A549 (cell line): ENCODE data around the gene KLHL36. TPM values are rescaled to one million over a fixed set of nuclear protein-coding genes. Genes with fewer than 3 reads are reported as not detected.
A peak's percentile ranks its signal among the peaks of the same experiment; 100 is the strongest.

ENCODE experiments used
- ATAC-seq, 2 experiments: fragments of 200-7000 bp in 1 of 2; fragments of >200 bp in 1 of 2; cut with Nextera tagmentation in 1 of 2; cut with Tn5 transposase in 1 of 2; 3 replicates each; pipeline versions ENCODE4 v1.8.0 to v1.9.1; 2018 to 2020; ENCODE audit warnings: mild to moderate bottlenecking in 1 of 2, moderate library complexity in 1 of 2
- CTCF ChIA-PET: fragments of 300-600 bp; sonication (Branson Sonifier 250); formaldehyde crosslinking; extraction: SDS; loops from one replicate; lab custom pipeline; 2021; ENCODE audit warnings: antibody characterized with exemption, inconsistent platforms; lab: Yijun Ruan, JAX
- POLR2A ChIA-PET: fragments of 350-600 bp; formaldehyde crosslinking; extraction: SDS; loops from one replicate; lab custom pipeline; 2021; ENCODE audit warnings: antibody characterized with exemption, inconsistent platforms; lab: Yijun Ruan, JAX
- DNase-seq, 2 experiments: peaks; one replicate each; pipeline versions ENCODE4 v3.0.0 to v3.0.0-alpha.2; 2011 to 2016; ENCODE audit warnings: low read depth in 1 of 2, low spot score in 1 of 2
- FAIRE-seq: peaks from 2 replicates; lab custom pipeline; 2011; peaks lifted over from hg19 to GRCh38; lab: Jason Lieb, UNC
- H3K27ac ChIP-seq, 2 experiments: fragments of >200 bp; sonication (Bioruptor Twin); formaldehyde crosslinking; 3 replicates each; pipeline ENCODE4 v1.5.1; 2016 to 2017
- H3K4me1 ChIP-seq: fragments of >200 bp; sonication (Bioruptor Twin); formaldehyde crosslinking; 3 replicates; pipeline ENCODE4 v1.6.1; 2016
- H3K4me2 ChIP-seq: fragments of >200 bp; sonication (Bioruptor Twin); formaldehyde crosslinking; 3 replicates; pipeline ENCODE4 v1.6.1; 2016
- H3K4me3 ChIP-seq: fragments of >200 bp; sonication (Bioruptor Twin); formaldehyde crosslinking; 3 replicates; pipeline ENCODE4 v1.5.1; 2016
- H3K9me3 ChIP-seq: fragments of >200 bp; sonication (Bioruptor Twin); formaldehyde crosslinking; 3 replicates; pipeline ENCODE4 v1.6.1; 2016
- BCL3 ChIP-seq: fragments of >200 bp; sonication (Bioruptor Twin); formaldehyde crosslinking; IDR thresholded peaks from 3 replicates; pipeline ENCODE4 v1.6.1; 2016
- CEBPB ChIP-seq, 2 experiments: fragments of >200 bp in 1 of 2; sonication (Bioruptor Twin) in 1 of 2; formaldehyde crosslinking in 1 of 2; IDR thresholded peaks; 2 replicates each; pipeline ENCODE4 v1.6.1; 2012 to 2016
- CTCF ChIP-seq: fragments of >200 bp; sonication (Bioruptor Twin); formaldehyde crosslinking; IDR thresholded peaks from 3 replicates; pipeline ENCODE4 v1.5.1; 2016
- E2F6 ChIP-seq: IDR thresholded peaks from 2 replicates; pipeline ENCODE4 v1.6.1; 2012; ENCODE audit warnings: low read depth, borderline replicate concordance
- EP300 ChIP-seq, 2 experiments: fragments of >200 bp; sonication (Bioruptor Twin); formaldehyde crosslinking; IDR thresholded peaks; 2 replicates in 1 of 2; 3 replicates in 1 of 2; pipeline ENCODE4 v1.6.1; 2016 to 2017
- FOSB ChIP-seq: fragments of 250-450 bp; sonication (Bioruptor Pico); IDR thresholded peaks from 2 replicates; pipeline ENCODE4 v1.5.0; 2020; ENCODE audit warnings: mild to moderate bottlenecking, moderate library complexity
- FOXS1 ChIP-seq: fragments of 250-450 bp; sonication (Bioruptor Pico); IDR thresholded peaks from 2 replicates; pipeline ENCODE4 v1.5.0; 2020; ENCODE audit warnings: mild to moderate bottlenecking, moderate library complexity
- HOXA7 ChIP-seq: fragments of 250-450 bp; sonication (Bioruptor Pico); IDR thresholded peaks from 2 replicates; pipeline ENCODE4 v1.5.0; 2020; ENCODE audit warnings: mild to moderate bottlenecking, moderate library complexity
- MYC ChIP-seq: IDR thresholded peaks from 2 replicates; pipeline ENCODE4 v1.6.1; 2012; ENCODE audit warnings: mild to moderate bottlenecking, inconsistent platforms, low read length, improper control_type of control experiment, borderline replicate concordance
- NPAS2 ChIP-seq: fragments of 250-450 bp; sonication (Bioruptor Pico); IDR thresholded peaks from 2 replicates; pipeline ENCODE4 v1.8.0; 2022; ENCODE audit warnings: mild to moderate bottlenecking, moderate library complexity, borderline replicate concordance
- PHF8 ChIP-seq: fragments of 200-600 bp; sonication (generic); IDR thresholded peaks from 2 replicates; pipeline ENCODE4 v1.6.1; 2016; ENCODE audit warnings: low read depth, mild to moderate bottlenecking, antibody characterized with exemption, moderate library complexity, borderline replicate concordance
- RAD21 ChIP-seq, 2 experiments: fragments of >200 bp in 1 of 2; sonication (Bioruptor Twin) in 1 of 2; formaldehyde crosslinking in 1 of 2; IDR thresholded peaks in 1 of 2; conservative IDR thresholded peaks in 1 of 2; 2 replicates in 1 of 2; 3 replicates in 1 of 2; pipeline ENCODE4 v1.6.1; 2012 to 2018; ENCODE audit warnings: inconsistent platforms in 1 of 2
- RCOR1 ChIP-seq: fragments of 150-350 bp; IDR thresholded peaks from 2 replicates; pipeline ENCODE4 v1.6.1; 2014; ENCODE audit warnings: antibody characterized with exemption, low read length, low read depth
- RNF2 ChIP-seq: fragments of 200-600 bp; sonication (generic); IDR thresholded peaks from 2 replicates; pipeline ENCODE4 v1.6.1; 2016; ENCODE audit warnings: low read depth, mild to moderate bottlenecking, antibody characterized with exemption, moderate library complexity, borderline replicate concordance
- TP53 ChIP-seq: fragments of 250-450 bp; sonication (Bioruptor Pico); IDR thresholded peaks from 2 replicates; pipeline ENCODE4 v1.5.0; 2021; ENCODE audit warnings: mild to moderate bottlenecking, moderate library complexity
- ZC3H11A ChIP-seq: fragments of 450-650 bp; IDR thresholded peaks from 2 replicates; pipeline ENCODE4 v1.6.1; 2014; ENCODE audit warnings: antibody characterized with exemption, mild to moderate bottlenecking
- ZFP36 ChIP-seq: fragments of 450-650 bp; IDR thresholded peaks from 2 replicates; pipeline ENCODE4 v1.6.1; 2014; ENCODE audit warnings: borderline replicate concordance; ENCODE audit not compliant: partially characterized antibody
- ZNF302 ChIP-seq: fragments of 250-450 bp; sonication (Bioruptor Pico); IDR thresholded peaks from 2 replicates; pipeline ENCODE4 v1.9.0; 2021; ENCODE audit warnings: inconsistent platforms, mild to moderate bottlenecking, moderate library complexity
- WGBS: methylation state at CpG from one replicate; pipeline ENCODE4 v1.1.6; 2017; ENCODE audit errors: missing lambda C conversion rate; 5-methylcytosine and 5-hydroxymethylcytosine counted together
- polyA plus RNA-seq, 4 experiments: library from polyadenylated mRNA; depleted of rRNA in 3 of 4; stranded (reverse); fragments of >200 nt; fragmentation: RNase III in 1 of 4; extraction: RNeasy Plus Mini Kit Qiagen cat#74134 plus additional on column Dnase treatment in 1 of 4; gene quantifications; 2 replicates in 3 of 4; 3 replicates in 1 of 4; pipeline ENCODE4 v1.2.3, GENCODE V29; 2011 to 2017

The KLHL36 gene
- polyA plus RNA-seq, 2 of the 4 experiments (the other 2 are of a cell fraction) = 20.0 to 21.0 TPM

GRCh38 chr16:84629580-84629979 lies 18.7 kb upstream of the KLHL36 start:
- Histone ChIP-seq H3K4me2 (no peak overlapping the region), H3K4me3 (no peak overlapping the region), H3K4me1 (no peaks in the 10 kb centered on the region), H3K9me3 (no peaks in the 10 kb centered on the region), H3K27ac (no peak overlapping the region)
- ATAC-seq = peak in 1 of 2 experiments; percentile 22; a peak in 2 of 6 replicates
- ChIA-PET POLR2A (no interaction called here), CTCF (interaction anchor here (0.5 to 3.5 kb wide), 6 partner anchors 43 to 265 kb away, joined by 3 to 14 read pairs (median 3); no protein-coding TSS in a partner anchor)
- FAIRE-seq = no peak
- WGBS = 88% methylated on average over 10 of the region's 10 CpGs
- TF ChIP-seq FOXS1 (CRISPR knock-in tag) (no peak), CEBPB (IDR thresholded peaks at IDR 0.05) (no peak), FOSB (no peak), CTCF (no peak)
- DNase-seq = no peak

- ATAC-seq (no peak), FAIRE-seq (no peak), DNase-seq (no peak)
- 84% methylated on average over 5 of the region's 5 CpGs for WGBS
- H3K27ac ChIP-seq = no peak overlapping the region
- ChIA-PET CTCF (interaction anchor here (0.5 to 1.1 kb wide), 4 partner anchors 43 to 265 kb away, joined by 3 to 5 read pairs (median 3); no protein-coding TSS in a partner anchor), POLR2A (no interaction called here)
- no peaks in the 10 kb centered on the region for H3K9me3 ChIP-seq
- no peak for TF ChIP-seq ZFP36
- peak; percentile 81 for TF ChIP-seq ZC3H11A
- H3K4me1 ChIP-seq = no peaks in the 10 kb centered on the region
- no peak overlapping the region for H3K4me2 ChIP-seq
- no peak overlapping the region for H3K4me3 ChIP-seq
Observed at GRCh38 chr16:84630009-84630408, 18.3 kb upstream of the KLHL36 start.

- Histone ChIP-seq H3K9me3 (no peaks in the 10 kb centered on the region), H3K4me1 (no peaks in the 10 kb centered on the region), H3K27ac (no peak overlapping the region), H3K4me2 (no peak overlapping the region), H3K4me3 (no peak overlapping the region)
- no peak for TF ChIP-seq NPAS2
- TF ChIP-seq RAD21 (conservative IDR thresholded peaks at IDR 0.05 in 1 of 2, IDR thresholded peaks at IDR 0.05 in 1 of 2) = no peak
- TF ChIP-seq MYC = no peak
- TF ChIP-seq RCOR1 = no peak
- TF ChIP-seq EP300 (IDR thresholded peaks at IDR 0.05) = no peak
- no peak for TF ChIP-seq HOXA7 (CRISPR knock-in tag)
- no peak for TF ChIP-seq E2F6
- TF ChIP-seq PHF8 = no peak
- TF ChIP-seq ZNF302 = no peak
- no peak for TF ChIP-seq RNF2
- no peak for TF ChIP-seq CEBPB (IDR thresholded peaks at IDR 0.05)
- TF ChIP-seq BCL3 = no peak
- no peak for TF ChIP-seq TP53
- FAIRE-seq (no peak), ATAC-seq (no peak), DNase-seq (no peak)
- ChIA-PET CTCF (interaction anchor here (1.0 kb wide), 1 partner anchor 113 kb away, joined by 3 read pairs; no protein-coding TSS in a partner anchor), POLR2A (no interaction called here)
- WGBS = 86% methylated on average over 16 of the region's 16 CpGs
Observed at GRCh38 chr16:84630446-84631152, 17.7 kb upstream of the KLHL36 start.
